ENCODE measurements around the gene MTRF1.

GRCh38 chr13:41293272-41293671 is 29.9 kb upstream of the MTRF1 start:
- no peak for TF ChIP-seq ZNF157 (tag by site-specific recombination; IDR thresholded peaks at IDR 0.05)
- TF ChIP-seq ZNF830 (tag by site-specific recombination; IDR thresholded peaks at IDR 0.05; ENCODE audit: low read depth): no peak
- TF ChIP-seq RBAK (tag by site-specific recombination; IDR thresholded peaks at IDR 0.05): no peak
- TF ChIP-seq, protein P1, sequence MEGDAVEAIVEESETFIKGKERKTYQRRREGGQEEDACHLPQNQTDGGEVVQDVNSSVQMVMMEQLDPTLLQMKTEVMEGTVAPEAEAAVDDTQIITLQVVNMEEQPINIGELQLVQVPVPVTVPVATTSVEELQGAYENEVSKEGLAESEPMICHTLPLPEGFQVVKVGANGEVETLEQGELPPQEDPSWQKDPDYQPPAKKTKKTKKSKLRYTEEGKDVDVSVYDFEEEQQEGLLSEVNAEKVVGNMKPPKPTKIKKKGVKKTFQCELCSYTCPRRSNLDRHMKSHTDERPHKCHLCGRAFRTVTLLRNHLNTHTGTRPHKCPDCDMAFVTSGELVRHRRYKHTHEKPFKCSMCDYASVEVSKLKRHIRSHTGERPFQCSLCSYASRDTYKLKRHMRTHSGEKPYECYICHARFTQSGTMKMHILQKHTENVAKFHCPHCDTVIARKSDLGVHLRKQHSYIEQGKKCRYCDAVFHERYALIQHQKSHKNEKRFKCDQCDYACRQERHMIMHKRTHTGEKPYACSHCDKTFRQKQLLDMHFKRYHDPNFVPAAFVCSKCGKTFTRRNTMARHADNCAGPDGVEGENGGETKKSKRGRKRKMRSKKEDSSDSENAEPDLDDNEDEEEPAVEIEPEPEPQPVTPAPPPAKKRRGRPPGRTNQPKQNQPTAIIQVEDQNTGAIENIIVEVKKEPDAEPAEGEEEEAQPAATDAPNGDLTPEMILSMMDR (tag by site-specific recombination; IDR thresholded peaks at IDR 0.05): no peak

Data from HEK293 (cell line).